Left lobe of liver (tissue), 2 donors: Measurements from ENCODE around the gene ALDH1L1. TPM values are rescaled to one million over a fixed set of nuclear protein-coding genes. Genes with fewer than 3 reads are reported as not detected.

Experiments used
- ATAC-seq: fragments of 200-7000 bp; cut with Tn5 transposase; one replicate; pipeline ENCODE4 v1.9.1; 2020; ENCODE audit warnings: mild to moderate bottlenecking, moderate library complexity
- DNase-seq: peaks from one replicate; pipeline ENCODE4 v3.0.0-alpha.2; 2020; ENCODE audit warnings: low spot score
- total RNA-seq: library from RNA; stranded (reverse); gene quantifications from one replicate; pipeline ENCODE4 v1.2.1, GENCODE V29; 2021
- donor health status: DM: no; HTN: no; CAD: no; lungs with moderate emphysema.
- donor health status: DM: no; HTN: yes; CAD: no.

ALDH1L1 gene
- total RNA-seq, 1 donor from 2014 or later = 492 TPM

DNA sequence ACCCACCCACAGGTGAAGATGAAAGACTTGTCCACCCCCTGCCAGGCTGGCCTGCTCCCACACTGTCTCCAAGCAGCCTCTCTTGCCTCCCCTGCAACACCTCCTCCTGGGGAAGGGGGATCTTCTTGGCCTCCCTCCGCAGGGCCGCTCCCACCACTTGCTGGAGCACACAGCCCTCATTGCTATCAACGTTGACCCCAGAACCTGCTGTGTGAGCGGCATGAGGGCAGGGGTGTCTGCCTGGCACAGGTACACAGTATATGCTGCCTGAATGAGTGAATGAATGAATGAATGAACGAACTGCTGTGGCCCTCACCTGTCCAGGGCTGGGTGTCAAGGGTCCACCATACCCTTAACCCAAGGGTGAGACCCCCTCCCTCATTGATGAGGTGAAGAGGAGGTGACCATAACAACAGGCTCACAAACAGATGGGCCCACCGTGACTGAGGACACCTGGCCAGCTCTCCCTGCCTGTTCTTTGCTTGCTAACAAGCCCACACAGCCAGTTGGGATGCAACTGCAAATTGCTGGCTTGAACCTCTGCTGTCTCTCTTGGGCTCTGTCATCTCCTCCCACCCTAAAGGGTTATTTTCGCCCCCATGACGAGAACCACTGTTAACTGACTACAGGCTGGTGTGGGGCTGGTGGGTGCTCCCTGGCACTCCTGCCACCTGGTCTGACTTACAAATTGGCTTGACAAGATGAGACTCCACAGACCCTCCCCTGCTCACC is 118.9 kb downstream of the ALDH1L1 start:
- no peak for DNase-seq

DNA sequence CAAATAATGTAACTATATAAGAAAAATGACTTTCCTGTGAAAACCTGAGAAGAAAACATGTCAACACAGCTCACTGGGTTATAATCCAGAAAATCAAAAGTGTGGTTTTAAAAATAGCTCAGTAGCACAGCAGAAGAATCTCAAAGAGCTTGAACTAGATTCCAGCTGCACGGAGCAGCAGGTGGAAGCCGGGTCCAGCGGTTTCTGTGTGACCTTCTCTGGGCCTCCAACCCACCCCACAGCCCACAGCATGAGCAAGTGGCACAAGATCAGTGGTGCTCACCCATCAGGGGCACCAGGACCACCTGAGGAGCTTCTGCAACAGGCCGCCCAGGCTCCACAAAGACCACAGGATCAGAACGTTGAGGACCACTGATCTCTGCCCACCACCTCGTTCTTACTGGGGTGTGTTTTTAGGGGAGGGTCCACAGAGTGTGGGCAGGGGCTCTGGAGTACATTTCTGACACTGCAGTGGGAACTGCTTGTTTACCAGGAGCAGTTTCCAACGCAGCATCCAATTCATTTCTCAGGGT is 119.7 kb downstream of the ALDH1L1 start:
- DNase-seq (no peak), ATAC-seq (no peak)

More for the DNA sequence above, 118.9 kb downstream of the ALDH1L1 start:
- no peak for ATAC-seq

DNA sequence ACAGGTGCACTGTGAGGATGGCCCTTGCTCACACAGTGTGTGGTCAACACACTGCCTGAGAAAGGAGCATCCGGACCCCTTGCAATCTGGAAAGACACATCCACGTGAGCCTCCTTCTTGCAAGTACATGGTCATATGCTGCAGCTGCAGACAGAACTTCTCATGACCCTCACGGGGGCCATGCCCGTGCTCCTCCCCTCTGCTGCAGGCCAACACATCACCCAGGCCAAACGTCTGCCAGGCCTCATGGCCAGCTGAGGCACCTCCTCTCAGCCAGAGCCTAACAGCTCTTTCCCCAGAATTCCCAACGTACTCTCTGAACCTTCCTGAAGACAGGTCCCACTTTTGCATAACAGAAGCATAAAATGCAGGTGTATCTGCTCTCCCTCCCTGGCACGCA is 121.7 kb downstream of the ALDH1L1 start:
- no peak for DNase-seq
- no peak for ATAC-seq

DNA sequence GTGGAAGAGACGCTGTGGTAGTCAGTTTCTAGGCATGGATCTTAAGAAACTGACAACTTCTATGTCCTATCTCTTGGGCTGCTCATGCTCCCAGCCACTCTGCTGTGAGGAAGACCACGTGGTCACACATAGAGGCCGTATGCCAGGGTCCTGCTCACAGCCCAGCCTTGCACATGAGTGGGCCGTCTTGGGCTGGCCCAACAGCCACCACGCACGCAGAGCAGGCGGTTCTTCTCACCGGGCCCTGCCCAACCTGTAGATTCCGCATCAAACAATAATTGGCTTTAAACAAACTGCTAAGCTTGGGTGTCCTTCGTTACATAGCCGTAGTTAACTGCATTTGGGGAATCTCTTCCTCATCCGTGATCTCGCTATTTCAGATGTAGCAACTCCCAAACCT is 122.5 kb downstream of the ALDH1L1 start:
- no peak for DNase-seq

DNA sequence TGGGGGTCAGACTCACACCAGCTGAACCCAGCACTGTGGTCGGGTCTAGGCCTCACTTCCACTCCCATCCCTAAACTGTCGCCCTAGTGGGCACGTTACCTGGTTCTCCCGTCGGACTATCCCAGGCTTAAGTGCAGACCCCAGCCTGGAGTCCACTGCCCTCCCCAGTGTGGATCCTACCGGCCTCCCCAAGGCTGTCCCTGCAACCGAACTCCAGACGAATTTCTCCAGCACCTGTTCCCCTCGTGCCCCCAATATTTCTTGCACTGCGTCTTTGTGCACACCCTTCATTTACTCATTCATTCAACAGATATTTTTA is 122.9 kb downstream of the ALDH1L1 start:
- DNase-seq (no peak), ATAC-seq (no peak)

More for the DNA sequence above, 122.5 kb downstream of the ALDH1L1 start:
- no peak for ATAC-seq

DNA sequence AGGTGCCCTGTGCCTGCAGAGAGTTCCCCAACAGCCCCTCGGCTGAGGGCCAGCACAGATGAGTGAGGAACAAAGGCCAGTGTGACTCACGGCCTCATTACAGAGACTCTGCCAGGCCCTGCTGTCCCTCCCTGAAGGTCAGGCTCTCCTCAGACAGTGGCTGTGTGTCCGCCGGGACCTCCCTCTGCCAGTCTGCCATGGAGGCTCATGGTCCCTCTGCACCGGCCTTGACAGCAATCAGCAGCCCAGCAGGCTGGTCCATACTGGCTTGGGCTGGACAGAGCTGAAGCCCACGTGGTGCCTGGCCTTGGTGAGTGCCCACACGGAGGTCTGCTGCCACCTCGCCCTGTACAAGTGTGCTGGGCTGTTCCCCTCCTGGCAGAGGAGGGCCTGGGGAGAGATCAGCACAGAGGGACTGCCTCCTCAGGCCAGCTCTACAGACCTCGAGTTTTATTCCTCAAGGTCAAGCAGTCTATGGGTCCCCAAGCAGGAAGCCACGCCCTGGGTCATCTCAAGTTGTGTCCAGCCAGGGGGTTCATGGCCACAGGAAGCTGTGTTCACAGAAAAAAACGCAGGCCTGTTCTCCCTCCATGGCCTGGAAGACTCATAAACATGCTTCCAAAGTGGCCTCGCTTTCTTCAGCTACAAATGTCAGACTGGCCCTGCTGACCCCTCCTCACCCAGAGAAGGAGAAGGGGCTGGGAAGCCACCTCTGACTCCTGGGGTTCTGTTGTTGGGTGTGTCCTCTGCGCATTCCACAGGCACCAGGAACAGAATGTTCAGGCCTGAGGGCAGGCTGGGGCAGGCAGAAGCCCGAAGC is 123.5 kb downstream of the ALDH1L1 start:
- ATAC-seq (no peak), DNase-seq (no peak)

DNA sequence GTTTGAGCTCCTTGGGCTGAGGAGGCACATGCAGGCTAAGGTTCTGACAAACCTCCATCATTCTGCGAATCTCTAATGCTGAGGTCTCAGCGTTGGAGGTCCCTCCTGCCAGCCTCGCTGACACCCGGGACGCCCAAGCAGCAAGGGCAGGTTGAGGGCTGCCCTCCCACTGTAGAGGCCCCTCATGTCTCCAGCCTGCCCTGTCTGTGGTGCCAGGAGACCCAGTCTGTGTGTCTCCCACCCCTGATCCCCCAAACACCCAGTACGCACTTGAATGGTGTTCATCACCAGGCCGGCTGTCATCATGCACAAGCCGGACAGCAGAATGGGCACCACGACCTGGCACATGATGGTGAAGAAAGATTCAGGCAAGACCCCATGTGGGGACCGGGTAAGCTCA is 124.3 kb downstream of the ALDH1L1 start:
- DNase-seq (no peak), ATAC-seq (no peak)

DNA sequence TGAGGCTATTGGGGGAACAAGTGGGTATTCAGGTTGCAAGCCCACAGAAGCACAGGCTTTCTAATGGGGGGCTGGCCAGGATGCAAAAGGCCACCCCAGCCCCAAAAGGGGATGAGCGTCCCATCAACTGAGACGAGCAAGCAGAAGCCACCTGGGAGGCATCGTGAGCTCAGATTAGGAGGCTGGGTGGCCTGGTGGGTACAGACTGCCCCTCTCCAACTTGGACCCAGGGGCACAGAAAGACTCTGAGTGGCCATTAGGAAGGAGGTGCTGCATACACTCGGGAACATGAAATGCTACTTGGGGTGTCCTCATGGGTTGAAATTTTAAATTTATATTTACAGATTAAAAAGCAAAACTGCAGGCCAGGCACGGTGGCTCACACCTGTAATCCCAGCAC is 125.5 kb downstream of the ALDH1L1 start:
- ATAC-seq (no peak), DNase-seq (no peak)

DNA sequence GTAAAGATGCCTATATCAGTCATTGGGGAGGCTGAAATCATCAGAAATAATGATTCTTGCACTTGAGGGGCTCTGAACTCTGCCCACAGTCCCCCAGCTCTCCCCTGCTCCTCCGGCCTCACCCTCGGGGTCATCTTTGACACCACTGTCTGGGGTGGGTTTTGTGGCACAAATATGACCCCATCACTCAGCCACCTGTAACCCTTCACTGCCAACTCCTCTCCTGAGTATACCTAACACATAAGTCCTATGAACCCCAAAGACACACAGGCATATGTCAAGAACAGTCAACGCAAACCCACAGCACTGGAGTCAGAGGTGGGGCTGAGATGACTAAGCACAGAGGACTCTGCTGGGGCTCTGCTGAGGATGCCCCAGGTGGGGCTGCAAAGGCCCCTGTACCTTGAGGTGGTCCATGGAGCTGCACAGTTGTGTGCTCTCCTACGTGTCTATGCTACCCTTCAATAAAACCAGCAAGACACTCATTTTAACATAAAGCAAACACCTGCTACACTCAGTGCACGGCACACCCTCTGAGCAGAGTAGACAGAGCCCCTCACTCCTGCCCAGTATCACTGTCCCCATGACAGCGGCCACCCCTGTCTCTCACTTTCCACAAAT is 126.3 kb downstream of the ALDH1L1 start:
- ATAC-seq = no peak
- no peak for DNase-seq

Other genes starting within 250 kb of the ALDH1L1 start
- 0.60 TPM for gene ROPN1B, start 211.4 kb downstream of the ALDH1L1 start, total RNA-seq
- 15.7 TPM for gene SLC41A3, start 96.5 kb downstream of the ALDH1L1 start, total RNA-seq
- gene KLF15, start 176.8 kb upstream of the ALDH1L1 start, total RNA-seq = 105 TPM
- not detected for gene CFAP100, start 214.3 kb upstream of the ALDH1L1 start, total RNA-seq